Measurements from ENCODE around the gene RPS2.
A peak's percentile ranks its signal among the peaks of the same experiment; 100 is the strongest.

GRCh38 chr16:1980030-1980769 lies 15.6 kb upstream of the RPS2 start:
- TF ChIP-seq CTCF (conservative IDR thresholded peaks at IDR 0.05 in 1 of 2, IDR thresholded peaks at IDR 0.05 in 1 of 2; ENCODE audit: low read depth in 1 of 2, low read length in 2 of 2) (no peak), EZH2 (IDR thresholded peaks at IDR 0.05; ENCODE audit: low read length, missing control alignments) (peak; percentile 71)

Data from fibroblast of lung (primary cell).